ENCODE results near the gene CFAP92.
A peak's percentile ranks its signal among the peaks of the same experiment; 100 is the strongest.
"Not testable (repeated sequence)": the region's sequence is repeated elsewhere in the genome, so short reads cannot be mapped to it uniquely, and the experiment has no call there.

CFAP92 gene

GRCh38 chr3:128902426-128902825, 91.5 kb downstream of the CFAP92 start:
- DNase-seq (ENCODE audit: low read depth in 3 of 3) = no peak

DNA sequence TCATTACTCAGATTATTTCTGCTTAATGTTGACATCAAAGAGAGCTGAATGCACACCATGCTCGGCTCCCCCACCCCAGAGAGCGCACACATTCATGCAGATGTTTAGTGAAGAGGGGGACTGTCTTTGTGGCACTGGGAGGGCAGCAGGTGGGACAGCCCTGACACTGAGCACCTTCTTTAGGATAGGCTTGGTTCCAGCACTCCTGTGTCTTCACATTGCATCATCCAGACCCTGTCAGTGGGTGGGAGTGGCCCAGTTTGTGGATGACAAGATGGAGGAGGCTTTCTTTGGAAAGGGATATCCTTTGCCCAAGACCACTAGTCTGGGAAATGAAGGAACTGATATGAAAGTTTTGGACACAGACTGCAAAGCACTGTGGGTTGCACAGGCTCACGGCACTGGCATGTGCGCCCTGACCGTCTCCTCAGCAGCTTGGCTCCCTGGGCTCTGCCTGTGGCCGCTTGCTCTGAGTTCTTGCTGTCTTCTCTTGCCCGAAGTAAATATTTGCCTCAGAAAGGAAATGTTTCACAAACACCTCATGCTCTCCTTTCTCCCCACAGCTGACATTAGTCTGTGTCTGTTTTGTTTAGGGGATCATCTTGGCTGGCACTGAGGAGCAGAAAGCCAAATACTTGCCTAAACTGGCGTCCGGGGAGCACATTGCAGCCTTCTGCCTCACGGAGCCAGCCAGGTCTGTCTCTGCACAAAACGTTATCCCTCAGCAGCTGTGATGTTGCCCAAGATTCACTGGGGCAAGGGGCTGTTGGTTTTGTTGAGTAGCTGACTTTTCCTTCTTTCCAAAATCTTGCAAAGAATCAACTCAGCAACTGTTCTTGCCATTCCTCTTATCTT, 97.8 kb downstream of the CFAP92 start:
- DNase-seq (ENCODE audit: low read depth in 3 of 3) = no peak

DNA sequence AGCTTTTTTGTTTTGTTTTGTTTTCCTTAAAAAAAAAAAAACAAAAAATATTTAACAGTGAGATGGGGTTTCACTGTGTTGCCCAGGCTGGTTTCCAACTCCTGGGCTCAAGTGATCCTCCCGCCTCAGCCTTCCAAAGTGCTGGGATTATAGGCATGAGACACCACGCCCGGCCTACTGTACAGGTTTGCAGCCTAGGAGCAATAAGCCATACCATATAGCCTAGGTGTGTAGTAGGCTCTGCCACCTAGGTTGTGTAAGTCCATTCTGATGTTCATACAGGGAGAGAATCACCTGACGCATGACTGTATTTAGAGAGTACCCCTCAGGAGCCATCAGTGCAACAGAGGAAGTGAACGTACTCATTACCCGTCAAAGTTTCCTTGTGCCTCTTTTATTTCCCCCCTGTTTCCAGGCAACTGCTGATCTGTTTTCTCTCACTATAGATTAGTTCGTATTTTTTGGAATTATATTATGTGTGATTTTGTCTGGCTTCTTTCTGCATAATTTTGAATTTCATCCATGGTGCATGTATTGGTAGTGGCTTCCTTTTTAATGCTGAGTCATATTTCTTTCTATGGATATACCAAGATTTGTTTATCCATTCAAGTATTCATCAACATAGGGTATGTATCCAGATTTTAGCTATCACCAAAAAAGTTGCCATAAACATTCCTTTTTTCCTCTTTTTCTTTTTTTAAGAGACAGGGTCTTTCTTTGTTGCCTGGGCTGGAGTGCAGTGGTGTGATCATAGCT, 104.6 kb downstream of the CFAP92 start:
- no peak for DNase-seq (ENCODE audit: low read depth in 3 of 3)

- no peak for DNase-seq (ENCODE audit: low read depth in 3 of 3)
Observed at GRCh38 chr3:128884992-128885391, 108.9 kb downstream of the CFAP92 start.

DNA sequence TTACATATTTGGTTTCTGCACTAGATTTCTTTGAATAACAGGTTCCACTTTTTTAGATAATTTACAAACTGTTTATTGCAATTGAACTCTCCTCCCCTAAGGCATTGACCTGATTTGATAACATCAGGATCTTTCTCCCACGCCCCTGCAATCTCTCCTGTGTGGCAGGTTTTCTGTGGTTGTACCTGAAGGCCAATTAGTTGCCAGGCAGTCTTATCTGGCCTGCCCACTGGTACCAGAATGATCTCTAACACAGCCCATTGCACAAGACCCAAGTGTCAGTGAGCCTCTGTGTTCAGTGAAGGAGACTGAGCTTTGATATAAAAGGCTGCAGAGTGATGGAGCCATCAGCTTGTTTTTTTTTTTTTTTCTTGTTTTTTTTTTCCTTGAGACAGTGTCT, 111.2 kb downstream of the CFAP92 start:
- no peak for DNase-seq (ENCODE audit: low read depth in 3 of 3)

GRCh38 chr3:128881576-128881975, 112.3 kb downstream of the CFAP92 start:
- no peak for DNase-seq (ENCODE audit: low read depth in 3 of 3)

DNA sequence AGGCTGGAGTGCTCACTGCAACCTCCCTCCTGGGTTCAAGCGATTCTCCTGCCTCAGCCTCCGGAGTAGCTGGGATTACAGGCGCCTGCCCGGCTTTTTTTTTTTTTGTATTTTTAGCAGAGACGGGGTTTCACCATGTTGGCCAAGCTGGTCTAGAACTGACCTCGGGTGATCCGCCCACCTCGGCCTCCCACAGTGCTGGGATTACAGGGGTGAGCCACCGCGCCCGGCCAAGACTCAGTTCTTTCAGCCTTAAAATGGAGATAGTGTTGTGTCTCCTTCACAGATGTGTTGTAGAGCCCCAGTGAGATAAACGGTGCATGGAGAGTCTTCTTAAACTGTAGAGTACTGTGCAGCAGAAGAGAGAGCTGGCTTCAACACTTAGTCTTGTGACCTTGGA, 113.4 kb downstream of the CFAP92 start:
- not testable (repeated sequence) for DNase-seq (ENCODE audit: low read depth in 3 of 3)

DNA sequence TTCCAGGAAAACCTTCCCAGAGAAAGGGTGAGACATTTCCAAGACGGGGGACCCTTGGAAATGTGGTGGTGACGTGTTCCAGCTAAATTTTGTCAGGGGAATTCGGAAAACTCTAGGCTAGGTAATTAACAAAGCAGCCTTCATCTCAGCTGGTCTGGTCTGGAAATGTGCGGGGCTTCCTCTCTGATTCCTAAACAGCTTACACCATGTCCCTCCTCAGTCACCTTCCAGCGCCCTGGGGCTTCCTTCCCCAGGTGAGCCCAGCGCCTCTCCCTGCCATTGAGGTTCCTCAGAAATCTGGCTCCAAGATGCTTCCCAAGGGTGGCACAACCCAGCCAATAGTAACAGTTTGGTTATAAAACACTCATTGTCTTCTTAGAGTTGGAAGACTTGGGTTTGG, 113.9 kb downstream of the CFAP92 start:
- DNase-seq (ENCODE audit: low read depth in 3 of 3) = no peak

GRCh38 chr3:128879125-128879969, 114.5 kb downstream of the CFAP92 start, which contains the start of gene ACAD9:
ACAD9 (plus strand) TSS chr3:128879620; CDS start chr3:128879692, 72 bp downstream.
- DNase-seq (ENCODE audit: low read depth in 3 of 3) = peak; percentile 91 to 97 (median 95)

DNA sequence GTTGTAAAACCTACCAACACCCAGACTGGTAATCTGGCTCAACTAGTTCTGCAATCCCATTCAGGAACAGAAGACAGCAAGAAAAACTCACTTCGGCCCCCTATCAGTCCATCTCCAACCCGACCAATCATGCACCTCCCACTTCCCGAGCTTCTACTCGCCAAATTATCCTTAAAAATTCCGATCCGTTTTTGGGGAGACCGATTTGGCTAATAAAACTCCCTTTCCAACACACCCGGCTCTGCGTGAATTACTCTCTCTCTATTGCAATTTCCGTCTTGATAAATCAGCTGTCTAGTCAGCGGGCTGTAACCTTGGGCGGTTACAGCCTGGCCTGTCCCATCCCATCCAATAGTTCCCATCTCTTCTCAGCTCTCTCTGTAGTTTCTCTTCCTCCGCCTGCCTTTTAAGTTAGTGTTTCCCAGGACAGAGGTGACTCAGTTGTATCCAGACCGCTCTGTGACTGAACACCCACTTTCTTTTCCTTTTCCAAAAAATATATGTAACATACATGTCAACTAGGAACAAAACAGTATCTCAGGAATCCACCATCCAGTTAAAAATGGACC, 115.2 kb downstream of the CFAP92 start:
- peak in 1 of 3 donors; percentile 15 for DNase-seq (ENCODE audit: low read depth in 3 of 3)

DNA sequence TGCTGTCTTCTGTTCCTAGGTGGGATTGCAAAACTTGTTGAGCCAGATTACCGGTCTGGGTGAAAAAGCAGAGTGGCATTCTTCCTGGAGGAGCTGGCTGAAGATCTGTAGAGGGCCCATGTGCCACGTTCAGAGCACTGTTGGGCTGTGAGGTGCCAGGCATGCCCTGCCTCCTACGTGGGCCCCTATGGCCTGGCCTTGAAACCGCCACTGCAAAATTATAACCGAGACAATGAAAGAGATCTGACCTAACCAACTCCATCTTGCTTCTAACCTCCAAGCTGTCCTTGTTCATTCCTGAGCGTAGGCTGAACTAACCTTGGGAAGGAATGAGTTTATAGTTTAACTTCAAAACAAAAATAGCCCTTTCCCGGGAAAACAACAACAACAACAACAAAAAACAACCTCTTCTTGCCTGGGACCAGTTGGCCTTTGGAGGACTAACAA, 115.8 kb downstream of the CFAP92 start:
- DNase-seq (ENCODE audit: low read depth in 3 of 3) = no peak

- peak; percentile 45 to 59 (median 57) for DNase-seq (ENCODE audit: low read depth in 3 of 3)
Observed at GRCh38 chr3:128875556-128876120, 118.2 kb downstream of the CFAP92 start.

DNA sequence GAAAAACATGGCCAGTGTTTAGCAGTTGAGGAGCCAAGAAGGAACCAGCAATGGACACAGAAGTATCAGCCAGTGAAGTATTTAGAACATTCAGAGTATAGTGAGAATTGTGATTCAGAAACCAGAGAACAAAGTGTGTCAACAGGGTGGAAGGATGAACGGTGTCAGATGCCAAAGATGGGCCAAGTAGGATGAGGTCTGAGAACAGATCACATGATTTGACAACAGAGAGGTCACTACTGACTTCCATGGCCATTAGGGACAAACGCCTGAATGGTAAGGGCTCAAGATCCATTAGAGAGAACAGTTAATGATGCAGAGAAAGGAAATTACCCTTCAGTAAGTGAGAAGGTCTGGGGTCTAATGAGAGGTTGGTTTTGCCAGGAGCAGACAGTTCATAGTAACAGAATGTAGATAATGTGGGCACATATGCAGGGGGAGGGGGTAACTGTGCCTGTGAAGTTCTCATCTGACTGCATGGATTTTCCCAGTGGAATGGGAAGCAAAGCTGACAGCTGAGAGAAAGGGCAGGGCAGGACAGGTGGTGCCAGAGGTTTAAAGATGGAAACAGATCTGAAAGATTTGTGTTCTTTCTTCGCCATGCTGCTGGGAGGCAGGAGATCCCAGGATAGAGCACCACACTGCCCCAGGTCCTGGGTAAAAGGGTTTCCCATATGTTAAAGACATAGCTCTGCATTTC, 119.2 kb downstream of the CFAP92 start:
- no peak for DNase-seq (ENCODE audit: low read depth in 3 of 3)

GRCh38 chr3:128873244-128874022, 120.4 kb downstream of the CFAP92 start:
- no peak for DNase-seq (ENCODE audit: low read depth in 3 of 3)

DNA sequence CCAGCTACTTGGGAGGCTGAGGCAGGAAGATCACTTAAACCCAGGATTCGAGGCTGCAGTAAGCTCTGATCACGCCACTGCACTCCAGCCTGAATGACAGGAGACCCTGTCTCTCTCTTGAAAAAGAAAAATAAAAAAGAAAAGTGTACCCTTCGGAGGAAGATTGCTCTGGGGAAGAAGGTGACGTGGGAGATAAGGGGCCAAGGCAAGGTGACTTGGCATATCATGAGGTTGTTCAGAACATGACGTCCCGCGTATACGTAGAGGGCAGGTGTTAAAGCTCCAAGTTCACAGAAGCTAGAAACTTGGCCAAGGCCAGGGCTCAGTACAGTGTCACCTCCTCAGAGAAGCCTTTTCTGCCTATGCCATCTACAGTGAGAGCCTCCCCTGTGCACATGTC, 121.1 kb downstream of the CFAP92 start:
- no peak for DNase-seq (ENCODE audit: low read depth in 3 of 3)

GRCh38 chr3:128872282-128872681, 121.6 kb downstream of the CFAP92 start:
- no peak for DNase-seq (ENCODE audit: low read depth in 3 of 3)

- DNase-seq (ENCODE audit: low read depth in 3 of 3) = no peak
Observed at GRCh38 chr3:128870347-128870746, 123.5 kb downstream of the CFAP92 start.

- DNase-seq (ENCODE audit: low read depth in 3 of 3) = no peak
Observed at GRCh38 chr3:128867200-128868125, 126.4 kb downstream of the CFAP92 start.

All from stimulated activated CD4-positive, alpha-beta T cell treated with anti-CD3 and anti-CD28 coated beads, TNF-alpha, amount 100 ng/mL, for 48 hours (primary cell).